H9 (cell line): Measurements from ENCODE around the gene DUSP16. TPM values are rescaled to one million over a fixed set of nuclear protein-coding genes. Genes with fewer than 3 reads are reported as not detected.

Experiments
- DNase-seq: peaks from one replicate; pipeline ENCODE4 v3.0.0-alpha.2; 2017
- H2AFZ ChIP-seq: one replicate; pipeline ENCODE4 v1.6.1; 2013; ENCODE audit warnings: mild to moderate bottlenecking, low read length, control low read depth, moderate library complexity
- H2AK5ac ChIP-seq: 2 replicates; pipeline ENCODE4 v1.6.1; 2013; ENCODE audit warnings: low read length, control low read depth, mixed read lengths; ENCODE audit not compliant: insufficient read length
- H2BK120ac ChIP-seq: one replicate; pipeline ENCODE4 v1.6.1; 2013; ENCODE audit warnings: low read depth, mild to moderate bottlenecking, low read length, control low read depth, inconsistent platforms; ENCODE audit not compliant: poor library complexity, severe bottlenecking
- H2BK12ac ChIP-seq: 2 replicates; pipeline ENCODE4 v1.6.1; 2013; ENCODE audit warnings: low read length, control low read depth, mixed read lengths, low read depth; ENCODE audit not compliant: insufficient read length
- H2BK15ac ChIP-seq: 2 replicates; pipeline ENCODE4 v1.6.1; 2013; ENCODE audit warnings: low read depth, low read length, control low read depth
- H2BK20ac ChIP-seq: one replicate; pipeline ENCODE4 v1.6.1; 2013; ENCODE audit warnings: low read depth, mild to moderate bottlenecking, low read length, control low read depth, inconsistent platforms; ENCODE audit not compliant: poor library complexity, severe bottlenecking
- H2BK5ac ChIP-seq: 2 replicates; pipeline ENCODE4 v1.6.1; 2013; ENCODE audit warnings: low read length, control low read depth, mixed read lengths; ENCODE audit not compliant: insufficient read length
- H3K14ac ChIP-seq: 2 replicates; pipeline ENCODE4 v1.6.1; 2013; ENCODE audit warnings: low read length, control low read depth; ENCODE audit not compliant: insufficient read depth
- H3K18ac ChIP-seq: 2 replicates; pipeline ENCODE4 v1.6.1; 2013; ENCODE audit warnings: low read depth, mild to moderate bottlenecking, mixed read lengths, low read length, control low read depth; ENCODE audit not compliant: insufficient read length
- H3K23ac ChIP-seq: 2 replicates; pipeline ENCODE4 v1.6.1; 2013; ENCODE audit warnings: low read length, control low read depth, mixed read lengths, low read depth; ENCODE audit not compliant: insufficient read length
- H3K23me2 ChIP-seq: 2 replicates; pipeline ENCODE4 v1.6.1; 2013; ENCODE audit warnings: low read depth, mild to moderate bottlenecking, mixed read lengths, low read length, control low read depth; ENCODE audit not compliant: insufficient read length, poor library complexity, severe bottlenecking
- H3K27ac ChIP-seq: 2 replicates; pipeline ENCODE4 v1.5.1; 2013; ENCODE audit warnings: low read length, control low read depth, mixed read lengths, low read depth; ENCODE audit not compliant: insufficient read length
- H3K27me3 ChIP-seq: 2 replicates; pipeline ENCODE4 v1.6.1; 2013; ENCODE audit warnings: low read length, control low read depth, inconsistent platforms; ENCODE audit not compliant: insufficient read depth
- H3K4ac ChIP-seq: 2 replicates; pipeline ENCODE4 v1.6.1; 2013; ENCODE audit warnings: low read depth, mild to moderate bottlenecking, control low read depth, inconsistent platforms, low read length, moderate library complexity
- H3K4me1 ChIP-seq: 2 replicates; pipeline ENCODE4 v1.6.1; 2013; ENCODE audit warnings: low read length, control low read depth, inconsistent platforms; ENCODE audit not compliant: insufficient read depth
- H3K4me2 ChIP-seq: 2 replicates; pipeline ENCODE4 v1.6.1; 2013; ENCODE audit warnings: low read length, control low read depth, mixed read lengths; ENCODE audit not compliant: insufficient read length, insufficient read depth
- H3K56ac ChIP-seq: 2 replicates; pipeline ENCODE4 v1.6.1; 2013; ENCODE audit warnings: low read depth, mild to moderate bottlenecking, mixed read lengths, low read length, control low read depth; ENCODE audit not compliant: insufficient read length
- H3K79me1 ChIP-seq: 2 replicates; pipeline ENCODE4 v1.6.1; 2013; ENCODE audit warnings: low read depth, mild to moderate bottlenecking, moderate library complexity, low read length, control low read depth, inconsistent platforms; ENCODE audit not compliant: insufficient read depth, poor library complexity, severe bottlenecking
- H3K79me2 ChIP-seq: 2 replicates; pipeline ENCODE4 v1.6.1; 2013; ENCODE audit warnings: low read length, control low read depth, inconsistent platforms; ENCODE audit not compliant: insufficient read depth
- H3K9ac ChIP-seq: 2 replicates; pipeline ENCODE4 v1.6.1; 2013; ENCODE audit warnings: low read length, control low read depth, mixed read lengths; ENCODE audit not compliant: insufficient read length; ENCODE audit errors: extremely low read depth
- H3K9me3 ChIP-seq: one replicate; pipeline ENCODE4 v1.6.1; 2013; ENCODE audit warnings: low read depth, low read length, inconsistent platforms; ENCODE audit not compliant: control insufficient read depth
- H3T11ph ChIP-seq: one replicate; pipeline ENCODE4 v1.6.1; 2013; ENCODE audit warnings: mild to moderate bottlenecking, low read length, control low read depth, inconsistent platforms
- H4K20me1 ChIP-seq: one replicate; pipeline ENCODE4 v1.6.1; 2013; ENCODE audit not compliant: control insufficient read depth, insufficient read length, insufficient read depth
- H4K5ac ChIP-seq: 2 replicates; pipeline ENCODE4 v1.6.1; 2013; ENCODE audit warnings: low read depth, mild to moderate bottlenecking, mixed read lengths, low read length, control low read depth; ENCODE audit not compliant: insufficient read length
- H4K8ac ChIP-seq: replicated peaks from 2 replicates; pipeline ENCODE4 v1.6.1; 2013; ENCODE audit warnings: low read length, control low read depth, mixed read lengths, low read depth; ENCODE audit not compliant: insufficient read length
- H4K91ac ChIP-seq: 2 replicates; pipeline ENCODE4 v1.6.1; 2013; ENCODE audit warnings: low read depth, mild to moderate bottlenecking, moderate library complexity, mixed read lengths, low read length, control low read depth; ENCODE audit not compliant: insufficient read length
- H3K27ac Mint-ChIP-seq, 3 experiments: 2 replicates in 2 of 3; 3 replicates in 1 of 3; pipeline ENCODE4 v1.8.0; 2020 to 2021; ENCODE audit warnings: mixed read lengths in 3 of 3, mild to moderate bottlenecking in 1 of 3, moderate library complexity in 1 of 3
- H3K27me3 Mint-ChIP-seq: 2 replicates; pipeline ENCODE4 v1.8.0; 2021; ENCODE audit warnings: low read depth, mild to moderate bottlenecking, moderate library complexity, mixed read lengths
- H3K36me3 Mint-ChIP-seq, 3 experiments: 2 replicates in 2 of 3; 3 replicates in 1 of 3; pipeline ENCODE4 v1.8.0; 2020 to 2021; ENCODE audit warnings: low read depth in 3 of 3, mixed read lengths in 3 of 3; ENCODE audit not compliant: insufficient read depth in 1 of 3
- H3K4me1 Mint-ChIP-seq, 2 experiments: 2 replicates each; pipeline ENCODE4 v1.8.0; 2020; ENCODE audit warnings: mixed read lengths in 2 of 2
- H3K4me3 Mint-ChIP-seq, 2 experiments: 2 replicates in 1 of 2; 3 replicates in 1 of 2; pipeline ENCODE4 v1.8.0; 2020 to 2021; ENCODE audit warnings: mild to moderate bottlenecking in 2 of 2, mixed read lengths in 2 of 2, moderate library complexity in 1 of 2
- H3K9me3 Mint-ChIP-seq, 2 experiments: 2 replicates in 1 of 2; 3 replicates in 1 of 2; pipeline ENCODE4 v1.8.0; 2020; ENCODE audit warnings: mild to moderate bottlenecking in 2 of 2, mixed read lengths in 2 of 2, moderate library complexity in 1 of 2
- WGBS: extraction: QIAGEN DNeasy Blood & Tissue Kit; methylation state at CpG from one replicate; pipeline ENCODE4 v1.1.7; 2013; ENCODE audit warnings: missing lambda C conversion rate, low lambda C conversion rate, mixed read lengths; ENCODE audit not compliant: insufficient read length; ENCODE audit errors: extremely low coverage; 5-methylcytosine and 5-hydroxymethylcytosine counted together
- total RNA-seq: library from RNA; stranded (reverse); gene quantifications from 2 replicates; pipeline ENCODE4 v1.2.1, GENCODE V29; 2021
- TF ChIP-seq, protein P1 (sequence below): fragments of 200-600 bp; sonication (generic); conservative IDR thresholded peaks from 3 replicates; pipeline ENCODE4 v1.8.0; 2021; ENCODE audit warnings: antibody characterized with exemption, mild to moderate bottlenecking

DUSP16 gene
- total RNA-seq, 1 experiment from 2014 or later: 64.0 TPM

- H3K4ac ChIP-seq: no peak overlapping the region
- no peak overlapping the region for H2AFZ ChIP-seq
- no peaks in the 10 kb centered on the region for H3K27me3 Mint-ChIP-seq
- no peak overlapping the region for H3K27ac Mint-ChIP-seq
- no peak overlapping the region for H4K5ac ChIP-seq
- H4K91ac ChIP-seq: no peak overlapping the region
- no peak overlapping the region for H2BK20ac ChIP-seq
- H3K79me2 ChIP-seq: no peaks in the 10 kb centered on the region
- H4K20me1 ChIP-seq: no peaks in the 10 kb centered on the region
- H3K27me3 ChIP-seq: no peaks in the 10 kb centered on the region
- no peak overlapping the region for H3K23ac ChIP-seq
- H3K4me2 ChIP-seq: no peak overlapping the region
- H3K4me1 Mint-ChIP-seq: peaks cover 1% of the 10 kb centered on the region in 2 experiments; a peak in 3 of 4 replicates
- no peak for DNase-seq
- no CpG with 5 or more reads among the region's 4 CpGs for WGBS
- H2BK12ac ChIP-seq: no peak overlapping the region
- no peak overlapping the region for H3K9ac ChIP-seq
- no peak overlapping the region for H3K56ac ChIP-seq
- no peak overlapping the region for H3K27ac ChIP-seq
- H3K18ac ChIP-seq: no peak overlapping the region
- H3K4me3 Mint-ChIP-seq: no peak overlapping the region
- no peaks in the 10 kb centered on the region for H3K79me1 ChIP-seq
- no peaks in the 10 kb centered on the region for H3K23me2 ChIP-seq
- no peaks in the 10 kb centered on the region for H3K4me1 ChIP-seq
- H2AK5ac ChIP-seq: no peak overlapping the region
- H2BK15ac ChIP-seq: no peak overlapping the region
- TF ChIP-seq, protein P1, sequence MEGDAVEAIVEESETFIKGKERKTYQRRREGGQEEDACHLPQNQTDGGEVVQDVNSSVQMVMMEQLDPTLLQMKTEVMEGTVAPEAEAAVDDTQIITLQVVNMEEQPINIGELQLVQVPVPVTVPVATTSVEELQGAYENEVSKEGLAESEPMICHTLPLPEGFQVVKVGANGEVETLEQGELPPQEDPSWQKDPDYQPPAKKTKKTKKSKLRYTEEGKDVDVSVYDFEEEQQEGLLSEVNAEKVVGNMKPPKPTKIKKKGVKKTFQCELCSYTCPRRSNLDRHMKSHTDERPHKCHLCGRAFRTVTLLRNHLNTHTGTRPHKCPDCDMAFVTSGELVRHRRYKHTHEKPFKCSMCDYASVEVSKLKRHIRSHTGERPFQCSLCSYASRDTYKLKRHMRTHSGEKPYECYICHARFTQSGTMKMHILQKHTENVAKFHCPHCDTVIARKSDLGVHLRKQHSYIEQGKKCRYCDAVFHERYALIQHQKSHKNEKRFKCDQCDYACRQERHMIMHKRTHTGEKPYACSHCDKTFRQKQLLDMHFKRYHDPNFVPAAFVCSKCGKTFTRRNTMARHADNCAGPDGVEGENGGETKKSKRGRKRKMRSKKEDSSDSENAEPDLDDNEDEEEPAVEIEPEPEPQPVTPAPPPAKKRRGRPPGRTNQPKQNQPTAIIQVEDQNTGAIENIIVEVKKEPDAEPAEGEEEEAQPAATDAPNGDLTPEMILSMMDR: no peak
- H4K8ac ChIP-seq: no peak overlapping the region
- H3K9me3 Mint-ChIP-seq: no peaks in the 10 kb centered on the region; a peak in 1 of 5 replicates
- no peaks in the 10 kb centered on the region for H3K9me3 ChIP-seq
- peaks cover 7 to 12% (median 12%) of the 10 kb centered on the region in 3 experiments for H3K36me3 Mint-ChIP-seq
- H3T11ph ChIP-seq: no peak overlapping the region
- H2BK5ac ChIP-seq: no peak overlapping the region
- no peak overlapping the region; the same call in 1 of the 2 replicates for H3K14ac ChIP-seq
- H2BK120ac ChIP-seq: no peak overlapping the region
Observed at GRCh38 chr12:12440784-12441428, 121.8 kb downstream of the DUSP16 start.
